Transverse colon (tissue), 4 donors: ENCODE data around the gene BAZ2B.

Experiments used
- EP300 ChIP-seq: sonication (generic); formaldehyde crosslinking; IDR thresholded peaks from one replicate; pipeline ENCODE4 v1.6.1; 2017; ENCODE audit warnings: antibody characterized with exemption, low read depth
- POLR2AphosphoS5 ChIP-seq, 3 donors: sonication (generic); formaldehyde crosslinking; IDR thresholded peaks; one replicate each; pipeline ENCODE4 v1.6.1; 2016; ENCODE audit warnings: antibody characterized with exemption in 3 of 3
- TF ChIP-seq, protein P1 (sequence below), 5 experiments: fragments of 200-600 bp in 3 of 5; fragments of 450-650 bp in 2 of 5; sonication (generic) in 3 of 5; IDR thresholded peaks; 1 replicate in 2 of 5; 2 replicates in 3 of 5; pipeline ENCODE4 v1.5.1; 2016 to 2017; ENCODE audit warnings: antibody characterized with exemption in 5 of 5, inconsistent platforms in 3 of 5, mild to moderate bottlenecking in 2 of 5, moderate library complexity in 1 of 5

DNA sequence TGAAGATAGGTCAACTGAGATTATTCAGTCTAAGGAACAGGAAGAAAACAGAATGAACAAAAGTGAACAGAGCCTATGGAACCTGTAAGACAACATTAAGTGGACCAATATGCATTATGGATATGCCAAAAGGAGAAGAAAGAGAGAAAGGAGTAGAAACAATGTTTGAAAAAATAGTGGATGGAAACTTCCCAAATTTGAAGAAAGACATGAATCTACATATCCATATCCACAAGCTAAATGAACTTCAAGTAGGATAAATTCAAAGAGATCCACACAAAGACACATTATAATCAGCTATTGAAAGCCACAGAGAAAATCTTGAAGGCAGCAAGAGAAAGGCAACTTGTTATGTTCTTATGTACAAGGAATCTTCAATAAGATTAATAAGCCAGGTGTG is 74.2 kb downstream of the BAZ2B start:
- TF ChIP-seq, protein P1, sequence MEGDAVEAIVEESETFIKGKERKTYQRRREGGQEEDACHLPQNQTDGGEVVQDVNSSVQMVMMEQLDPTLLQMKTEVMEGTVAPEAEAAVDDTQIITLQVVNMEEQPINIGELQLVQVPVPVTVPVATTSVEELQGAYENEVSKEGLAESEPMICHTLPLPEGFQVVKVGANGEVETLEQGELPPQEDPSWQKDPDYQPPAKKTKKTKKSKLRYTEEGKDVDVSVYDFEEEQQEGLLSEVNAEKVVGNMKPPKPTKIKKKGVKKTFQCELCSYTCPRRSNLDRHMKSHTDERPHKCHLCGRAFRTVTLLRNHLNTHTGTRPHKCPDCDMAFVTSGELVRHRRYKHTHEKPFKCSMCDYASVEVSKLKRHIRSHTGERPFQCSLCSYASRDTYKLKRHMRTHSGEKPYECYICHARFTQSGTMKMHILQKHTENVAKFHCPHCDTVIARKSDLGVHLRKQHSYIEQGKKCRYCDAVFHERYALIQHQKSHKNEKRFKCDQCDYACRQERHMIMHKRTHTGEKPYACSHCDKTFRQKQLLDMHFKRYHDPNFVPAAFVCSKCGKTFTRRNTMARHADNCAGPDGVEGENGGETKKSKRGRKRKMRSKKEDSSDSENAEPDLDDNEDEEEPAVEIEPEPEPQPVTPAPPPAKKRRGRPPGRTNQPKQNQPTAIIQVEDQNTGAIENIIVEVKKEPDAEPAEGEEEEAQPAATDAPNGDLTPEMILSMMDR (IDR thresholded peaks at IDR 0.05) = no peak
- TF ChIP-seq POLR2AphosphoS5 (IDR thresholded peaks at IDR 0.05) (no peak), EP300 (no peak)
